CD14-positive monocyte (primary cell): ENCODE data around the gene TRPM2. TPM values are rescaled to one million over a fixed set of nuclear protein-coding genes. Genes with fewer than 3 reads are reported as not detected.

Experiments used
- DNase-seq, 3 donors: peaks; one replicate each; pipeline ENCODE4 v3.0.0-alpha.2; 2011 to 2022
- H2AFZ ChIP-seq: 2 replicates; pipeline ENCODE4 v1.6.0; 2012; ENCODE audit warnings: mild to moderate bottlenecking, low read depth, low read length, inconsistent platforms; ENCODE audit not compliant: insufficient read depth, poor library complexity, severe bottlenecking
- H3K27ac ChIP-seq, 2 donors: 1 replicate in 1 of 2; 2 replicates in 1 of 2; pipeline ENCODE4 v1.5.1; 2012 to 2013; ENCODE audit warnings: low read length in 2 of 2, control low read depth in 1 of 2, inconsistent platforms in 1 of 2, low read depth in 1 of 2, mild to moderate bottlenecking in 1 of 2
- H3K27me3 ChIP-seq, 2 donors: one replicate each; pipeline versions ENCODE4 v1.6.0 to v1.6.1; 2011 to 2013; ENCODE audit warnings: low read length in 2 of 2; ENCODE audit not compliant: control insufficient read depth in 2 of 2, insufficient read depth in 2 of 2
- H3K36me3 ChIP-seq, 2 donors: replicated peaks in 1 of 2; 1 replicate in 1 of 2; 2 replicates in 1 of 2; pipeline versions ENCODE4 v1.5.1 to v1.6.1; 2012 to 2013; ENCODE audit warnings: low read length in 2 of 2, control low read depth in 1 of 2, inconsistent platforms in 1 of 2, mild to moderate bottlenecking in 1 of 2; ENCODE audit not compliant: insufficient read depth in 2 of 2, control insufficient read depth in 1 of 2
- H3K4me1 ChIP-seq, 2 donors: 1 replicate in 1 of 2; 2 replicates in 1 of 2; pipeline versions ENCODE4 v1.5.1 to v1.6.1; 2012 to 2013; ENCODE audit warnings: low read length in 2 of 2, control low read depth in 1 of 2, inconsistent platforms in 1 of 2, mild to moderate bottlenecking in 1 of 2, moderate library complexity in 1 of 2; ENCODE audit not compliant: insufficient read depth in 2 of 2, control insufficient read depth in 1 of 2
- H3K4me2 ChIP-seq: replicated peaks from 2 replicates; pipeline ENCODE3; 2012; ENCODE audit warnings: low read length, moderate library complexity, mild to moderate bottlenecking; ENCODE audit not compliant: poor library complexity, severe bottlenecking; ENCODE audit errors: extremely low read depth
- H3K4me3 ChIP-seq, 3 experiments: fragments of 200-600 bp in 1 of 3; sonication (generic) in 1 of 3; replicated peaks in 1 of 3; 1 replicate in 2 of 3; 2 replicates in 1 of 3; pipeline ENCODE4 v1.5.1; 2011 to 2013; ENCODE audit warnings: low read length in 3 of 3, mild to moderate bottlenecking in 3 of 3, control low read depth in 2 of 3, low read depth in 2 of 3, inconsistent platforms in 1 of 3, moderate library complexity in 1 of 3
- H3K79me2 ChIP-seq: 2 replicates; pipeline ENCODE4 v1.6.0; 2012; ENCODE audit warnings: mild to moderate bottlenecking, control low read depth, inconsistent platforms, low read length, moderate library complexity; ENCODE audit not compliant: insufficient read depth
- H3K9ac ChIP-seq: 2 replicates; pipeline ENCODE4 v1.6.0; 2017; ENCODE audit warnings: low read length, mild to moderate bottlenecking; ENCODE audit not compliant: insufficient read depth, poor library complexity, severe bottlenecking
- H3K9me3 ChIP-seq, 2 donors: replicated peaks in 1 of 2; 1 replicate in 1 of 2; 2 replicates in 1 of 2; pipeline versions ENCODE4 v1.5.1 to v1.6.1; 2012 to 2013; ENCODE audit warnings: low read length in 2 of 2, control low read depth in 1 of 2; ENCODE audit not compliant: control insufficient read depth in 1 of 2, insufficient read depth in 1 of 2
- H4K20me1 ChIP-seq: 2 replicates; pipeline ENCODE4 v1.6.0; 2012; ENCODE audit warnings: mild to moderate bottlenecking, low read length, control low read depth, moderate library complexity; ENCODE audit not compliant: insufficient read depth
- H3K27ac Mint-ChIP-seq, 7 donors: one replicate each; pipeline ENCODE4 v1.8.0; 2020; ENCODE audit warnings: mild to moderate bottlenecking in 7 of 7, mixed read lengths in 7 of 7, moderate library complexity in 6 of 7, inconsistent platforms in 2 of 7
- H3K27me3 Mint-ChIP-seq, 3 donors: one replicate each; pipeline ENCODE4 v1.8.0; 2021 to 2022; ENCODE audit warnings: low read depth in 3 of 3, mild to moderate bottlenecking in 3 of 3, mixed read lengths in 3 of 3, moderate library complexity in 3 of 3, inconsistent platforms in 1 of 3
- H3K36me3 Mint-ChIP-seq, 2 donors: one replicate each; pipeline ENCODE4 v1.8.0; 2020; ENCODE audit warnings: mixed read lengths in 2 of 2, inconsistent platforms in 1 of 2, mild to moderate bottlenecking in 1 of 2
- H3K4me1 Mint-ChIP-seq: one replicate; pipeline ENCODE4 v1.8.0; 2020; ENCODE audit warnings: mild to moderate bottlenecking, mixed read lengths
- H3K4me3 Mint-ChIP-seq, 2 donors: one replicate each; pipeline ENCODE4 v1.8.0; 2020; ENCODE audit warnings: mild to moderate bottlenecking in 2 of 2, mixed read lengths in 2 of 2, moderate library complexity in 1 of 2
- H3K9me3 Mint-ChIP-seq, 7 donors: one replicate each; pipeline ENCODE4 v1.8.0; 2020 to 2022; ENCODE audit warnings: mixed read lengths in 7 of 7, mild to moderate bottlenecking in 6 of 7, moderate library complexity in 6 of 7, inconsistent platforms in 2 of 7
- CTCF ChIP-seq: fragments of 200-600 bp; IDR thresholded peaks from one replicate; pipeline ENCODE4 v1.8.0; 2022; ENCODE audit warnings: antibody characterized with exemption, mild to moderate bottlenecking
- WGBS: methylation state at CpG from one replicate; pipeline ENCODE4 v1.1.5; 2013; ENCODE audit warnings: missing lambda C conversion rate; ENCODE audit not compliant: insufficient coverage; 5-methylcytosine and 5-hydroxymethylcytosine counted together
- intact Hi-C, 2 donors: fragments of 100-400 bp; cut with micrococcal nuclease; formaldehyde crosslinking; loops; one replicate each; pipeline versions ENCODE4 v1.15.0 to v1.15.1; 2023
- polyA plus RNA-seq, 3 donors: library from polyadenylated mRNA; depleted of rRNA in 1 of 3; unstranded in 2 of 3; stranded (reverse) in 1 of 3; fragments of 300-500 nt in 2 of 3; fragments of >200 nt in 1 of 3; fragmentation: Illumina TruSeq in 2 of 3; gene quantifications; 1 replicate in 2 of 3; 2 replicates in 1 of 3; pipeline ENCODE4 v1.2.3, GENCODE V29; 2012 to 2021

TRPM2 gene
- polyA plus RNA-seq, 3 donors: 7.6 to 21.6 (median 12.2) TPM

DNA sequence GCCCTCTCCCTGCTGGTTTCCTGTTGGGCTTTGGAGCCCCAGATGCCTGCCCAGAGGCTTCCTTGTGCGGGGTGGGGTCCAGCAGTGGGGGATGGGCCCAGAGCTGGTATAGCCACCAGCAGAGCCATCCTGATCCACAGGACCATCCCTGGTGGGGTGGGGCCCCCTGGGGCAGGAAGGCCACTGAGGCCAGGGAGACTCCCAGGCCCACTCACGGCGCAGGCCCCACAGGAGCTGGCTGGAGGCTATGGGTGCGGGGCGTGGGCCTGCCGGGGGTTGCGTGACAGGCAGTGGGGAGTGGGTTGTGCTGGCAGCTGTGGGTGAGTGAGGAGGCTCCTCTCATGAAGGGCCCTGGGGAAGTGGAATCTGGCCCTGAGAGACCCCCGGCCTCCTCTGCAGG is 107.6 kb downstream of the TRPM2 start:
- no peak for DNase-seq
- H3K4me1 Mint-ChIP-seq: peaks cover 13% of the 10 kb centered on the region

GRCh38 chr21:44461464-44462001 is 108.1 kb downstream of the TRPM2 start:
- peaks cover 11% of the 10 kb centered on the region for H3K4me1 Mint-ChIP-seq
- Histone ChIP-seq H3K9me3 (no peaks in the 10 kb centered on the region), H3K4me2 (no peak overlapping the region), H3K36me3 (no peaks in the 10 kb centered on the region), H4K20me1 (no peaks in the 10 kb centered on the region), H3K4me3 (no peak overlapping the region), H3K9ac (no peak overlapping the region), H2AFZ (no peak overlapping the region), H3K27me3 (no peaks in the 10 kb centered on the region), H3K27ac (no peak overlapping the region), H3K79me2 (no peaks in the 10 kb centered on the region), H3K4me1 (no peaks in the 10 kb centered on the region)
- 91% methylated on average over 15 of the region's 15 CpGs for WGBS
- no peak for DNase-seq
- H3K4me3 Mint-ChIP-seq: no peak overlapping the region
- intact Hi-C loops: no loop called here
- peaks cover 1 to 5% (median 3%) of the 10 kb centered on the region in 3 donors for H3K27me3 Mint-ChIP-seq
- H3K27ac Mint-ChIP-seq: no peak overlapping the region
- TF ChIP-seq CTCF: no peak
- peaks cover 0 to 1% (median 0%) of the 10 kb centered on the region in 7 donors for H3K9me3 Mint-ChIP-seq
- no peaks in the 10 kb centered on the region for H3K36me3 Mint-ChIP-seq

More for the DNA sequence above, 107.6 kb downstream of the TRPM2 start:
- Histone ChIP-seq H3K36me3 (no peaks in the 10 kb centered on the region), H2AFZ (no peak overlapping the region), H3K27me3 (no peaks in the 10 kb centered on the region), H3K4me1 (peaks cover 5% of the 10 kb centered on the region in 2 donors), H3K4me2 (no peak overlapping the region), H3K79me2 (no peaks in the 10 kb centered on the region), H3K9ac (no peak overlapping the region), H3K4me3 (no peak overlapping the region), H3K27ac (no peak overlapping the region), H3K9me3 (no peaks in the 10 kb centered on the region), H4K20me1 (no peaks in the 10 kb centered on the region)
- no peak for TF ChIP-seq CTCF
- Mint-ChIP-seq H3K27me3 (peaks cover 1 to 7% (median 5%) of the 10 kb centered on the region in 3 donors), H3K4me3 (no peak overlapping the region), H3K27ac (no peak overlapping the region), H3K9me3 (peaks cover 0 to 1% (median 0%) of the 10 kb centered on the region in 7 donors), H3K36me3 (no peaks in the 10 kb centered on the region)
- 96% methylated on average over 8 of the region's 8 CpGs for WGBS
- intact Hi-C loops: no loop called here
